ENCODE data around the gene RNASE12.

DNA sequence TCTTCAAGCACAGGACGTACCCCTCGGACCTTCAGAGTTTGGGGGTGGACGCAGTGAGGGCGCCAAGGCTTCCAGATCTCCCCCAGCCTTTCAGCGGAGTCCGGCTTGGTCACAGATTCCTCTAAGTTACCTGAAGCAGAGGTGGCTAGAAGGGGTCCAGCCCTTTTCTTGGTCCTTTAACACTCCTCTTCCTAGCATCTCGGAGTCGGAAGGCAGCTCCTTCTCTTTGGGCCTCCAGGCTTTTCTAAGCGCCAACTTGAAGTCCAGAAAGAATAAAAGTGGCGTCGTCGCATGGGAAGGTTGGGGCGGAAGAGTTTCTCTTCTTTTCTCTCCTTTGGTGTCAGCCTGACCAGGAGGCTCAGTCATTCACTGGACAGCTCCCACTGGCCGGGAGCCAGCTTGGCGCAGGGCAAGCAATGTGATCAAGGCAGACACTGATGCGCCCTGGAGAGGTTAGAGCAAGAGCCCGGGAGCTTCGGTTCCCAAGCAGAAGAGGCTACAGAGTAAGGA lies 40.8 kb upstream of the RNASE12 start:
- TF ChIP-seq ZEB2 (IDR thresholded peaks at IDR 0.05) (no peak), GABPB1 (CRISPR knock-in tag; IDR thresholded peaks at IDR 0.05) (no peak), FOXM1 (IDR thresholded peaks at IDR 0.05; ENCODE audit: low read depth) (no peak), FOXM1 (CRISPR knock-in tag; IDR thresholded peaks at IDR 0.05; ENCODE audit: low read depth) (no peak), YBX1 (IDR thresholded peaks at IDR 0.05) (no peak), EP300 (IDR thresholded peaks at IDR 0.05; ENCODE audit: low read length) (no peak), POLR2A (conservative IDR thresholded peaks at IDR 0.05) (no peak), ZNF140 (CRISPR knock-in tag; IDR thresholded peaks at IDR 0.05) (no peak)
- TF ChIP-seq, protein P1, sequence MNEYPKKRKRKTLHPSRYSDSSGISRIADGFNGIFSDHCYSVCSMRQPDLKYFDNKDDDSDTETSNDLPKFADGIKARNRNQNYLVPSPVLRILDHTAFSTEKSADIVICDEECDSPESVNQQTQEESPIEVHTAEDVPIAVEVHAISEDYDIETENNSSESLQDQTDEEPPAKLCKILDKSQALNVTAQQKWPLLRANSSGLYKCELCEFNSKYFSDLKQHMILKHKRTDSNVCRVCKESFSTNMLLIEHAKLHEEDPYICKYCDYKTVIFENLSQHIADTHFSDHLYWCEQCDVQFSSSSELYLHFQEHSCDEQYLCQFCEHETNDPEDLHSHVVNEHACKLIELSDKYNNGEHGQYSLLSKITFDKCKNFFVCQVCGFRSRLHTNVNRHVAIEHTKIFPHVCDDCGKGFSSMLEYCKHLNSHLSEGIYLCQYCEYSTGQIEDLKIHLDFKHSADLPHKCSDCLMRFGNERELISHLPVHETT (CRISPR knock-in tag; conservative IDR thresholded peaks at IDR 0.05 in 1 of 2, IDR thresholded peaks at IDR 0.05 in 1 of 2), result no peak
- TF ChIP-seq, protein P2, sequence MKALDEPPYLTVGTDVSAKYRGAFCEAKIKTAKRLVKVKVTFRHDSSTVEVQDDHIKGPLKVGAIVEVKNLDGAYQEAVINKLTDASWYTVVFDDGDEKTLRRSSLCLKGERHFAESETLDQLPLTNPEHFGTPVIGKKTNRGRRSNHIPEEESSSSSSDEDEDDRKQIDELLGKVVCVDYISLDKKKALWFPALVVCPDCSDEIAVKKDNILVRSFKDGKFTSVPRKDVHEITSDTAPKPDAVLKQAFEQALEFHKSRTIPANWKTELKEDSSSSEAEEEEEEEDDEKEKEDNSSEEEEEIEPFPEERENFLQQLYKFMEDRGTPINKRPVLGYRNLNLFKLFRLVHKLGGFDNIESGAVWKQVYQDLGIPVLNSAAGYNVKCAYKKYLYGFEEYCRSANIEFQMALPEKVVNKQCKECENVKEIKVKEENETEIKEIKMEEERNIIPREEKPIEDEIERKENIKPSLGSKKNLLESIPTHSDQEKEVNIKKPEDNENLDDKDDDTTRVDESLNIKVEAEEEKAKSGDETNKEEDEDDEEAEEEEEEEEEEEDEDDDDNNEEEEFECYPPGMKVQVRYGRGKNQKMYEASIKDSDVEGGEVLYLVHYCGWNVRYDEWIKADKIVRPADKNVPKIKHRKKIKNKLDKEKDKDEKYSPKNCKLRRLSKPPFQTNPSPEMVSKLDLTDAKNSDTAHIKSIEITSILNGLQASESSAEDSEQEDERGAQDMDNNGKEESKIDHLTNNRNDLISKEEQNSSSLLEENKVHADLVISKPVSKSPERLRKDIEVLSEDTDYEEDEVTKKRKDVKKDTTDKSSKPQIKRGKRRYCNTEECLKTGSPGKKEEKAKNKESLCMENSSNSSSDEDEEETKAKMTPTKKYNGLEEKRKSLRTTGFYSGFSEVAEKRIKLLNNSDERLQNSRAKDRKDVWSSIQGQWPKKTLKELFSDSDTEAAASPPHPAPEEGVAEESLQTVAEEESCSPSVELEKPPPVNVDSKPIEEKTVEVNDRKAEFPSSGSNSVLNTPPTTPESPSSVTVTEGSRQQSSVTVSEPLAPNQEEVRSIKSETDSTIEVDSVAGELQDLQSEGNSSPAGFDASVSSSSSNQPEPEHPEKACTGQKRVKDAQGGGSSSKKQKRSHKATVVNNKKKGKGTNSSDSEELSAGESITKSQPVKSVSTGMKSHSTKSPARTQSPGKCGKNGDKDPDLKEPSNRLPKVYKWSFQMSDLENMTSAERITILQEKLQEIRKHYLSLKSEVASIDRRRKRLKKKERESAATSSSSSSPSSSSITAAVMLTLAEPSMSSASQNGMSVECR (CRISPR knock-in tag; IDR thresholded peaks at IDR 0.05), result no peak
- TF ChIP-seq, protein P3, sequence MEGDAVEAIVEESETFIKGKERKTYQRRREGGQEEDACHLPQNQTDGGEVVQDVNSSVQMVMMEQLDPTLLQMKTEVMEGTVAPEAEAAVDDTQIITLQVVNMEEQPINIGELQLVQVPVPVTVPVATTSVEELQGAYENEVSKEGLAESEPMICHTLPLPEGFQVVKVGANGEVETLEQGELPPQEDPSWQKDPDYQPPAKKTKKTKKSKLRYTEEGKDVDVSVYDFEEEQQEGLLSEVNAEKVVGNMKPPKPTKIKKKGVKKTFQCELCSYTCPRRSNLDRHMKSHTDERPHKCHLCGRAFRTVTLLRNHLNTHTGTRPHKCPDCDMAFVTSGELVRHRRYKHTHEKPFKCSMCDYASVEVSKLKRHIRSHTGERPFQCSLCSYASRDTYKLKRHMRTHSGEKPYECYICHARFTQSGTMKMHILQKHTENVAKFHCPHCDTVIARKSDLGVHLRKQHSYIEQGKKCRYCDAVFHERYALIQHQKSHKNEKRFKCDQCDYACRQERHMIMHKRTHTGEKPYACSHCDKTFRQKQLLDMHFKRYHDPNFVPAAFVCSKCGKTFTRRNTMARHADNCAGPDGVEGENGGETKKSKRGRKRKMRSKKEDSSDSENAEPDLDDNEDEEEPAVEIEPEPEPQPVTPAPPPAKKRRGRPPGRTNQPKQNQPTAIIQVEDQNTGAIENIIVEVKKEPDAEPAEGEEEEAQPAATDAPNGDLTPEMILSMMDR (IDR thresholded peaks at IDR 0.05 in 2 of 3, conservative IDR thresholded peaks at IDR 0.05 in 1 of 3; ENCODE audit: insufficient read depth in 2 of 3, low read depth in 1 of 3, low read length in 3 of 3), result no peak

Data from K562 (cell line).